HepG2 (cell line): ENCODE measurements around the gene SPRED3. TPM values are rescaled to one million over a fixed set of nuclear protein-coding genes. Genes with fewer than 3 reads are reported as not detected.

Experiments used
- ATAC-seq: fragments of 200-7000 bp; cut with Tn5 transposase; 3 replicates; pipeline ENCODE4 v1.9.1; 2020; ENCODE audit warnings: mild to moderate bottlenecking, moderate library complexity
- BruUV-seq: library from RNA; stranded (reverse); fragments of 400-500 nt; replicated peaks from 2 replicates; lab custom pipeline; 2021; lab: Mats Ljungman, UMichigan
- CTCF ChIA-PET: fragments of 300-600 bp; formaldehyde crosslinking; extraction: SDS; loops from one replicate; lab custom pipeline; 2021; ENCODE audit warnings: low total read pairs, inconsistent platforms, low intra/inter-chr PET ratio; lab: Yijun Ruan, JAX
- POLR2A ChIA-PET: fragments of 350-600 bp; sonication (Branson Sonifier 250); formaldehyde crosslinking; loops from one replicate; lab custom pipeline; 2020; ENCODE audit warnings: antibody characterized with exemption, inconsistent platforms; lab: Yijun Ruan, JAX
- DNase-seq: peaks from one replicate; pipeline ENCODE4 v3.0.0-alpha.2; 2015; ENCODE audit warnings: low spot score
- FAIRE-seq: peaks from 3 replicates; lab custom pipeline; 2011; peaks lifted over from hg19 to GRCh38; lab: Jason Lieb, UNC
- H2AFZ ChIP-seq: one replicate; pipeline ENCODE4 v1.6.1; 2011; ENCODE audit warnings: low read length, inconsistent platforms
- H3K27ac ChIP-seq: fragments of 300-600 bp; 3 replicates; pipeline ENCODE4 v1.8.0; 2011; ENCODE audit warnings: mixed run types, mild to moderate bottlenecking, mixed read lengths, low read length, inconsistent platforms; ENCODE audit not compliant: insufficient read depth; ENCODE audit errors: extremely low read length
- H3K27me3 ChIP-seq, 2 experiments: fragments of 200-600 bp in 1 of 2; 2 replicates in 1 of 2; 3 replicates in 1 of 2; pipeline versions ENCODE4 v1.6.0 to v1.8.0; 2011; ENCODE audit warnings: low read length in 2 of 2, mild to moderate bottlenecking in 2 of 2, moderate library complexity in 2 of 2, inconsistent platforms in 1 of 2; ENCODE audit not compliant: insufficient read depth in 2 of 2, control insufficient read depth in 1 of 2
- H3K36me3 ChIP-seq, 2 experiments: fragments of 200-600 bp in 1 of 2; replicated peaks in 1 of 2; 2 replicates in 1 of 2; 3 replicates in 1 of 2; pipeline versions ENCODE4 v1.5.1 to v1.8.0; 2011; ENCODE audit warnings: low read length in 2 of 2, inconsistent platforms in 1 of 2; ENCODE audit not compliant: insufficient read depth in 2 of 2, control insufficient read depth in 1 of 2
- H3K4me1 ChIP-seq: 2 replicates; pipeline ENCODE4 v1.5.1; 2012; ENCODE audit warnings: low read length, inconsistent platforms; ENCODE audit not compliant: insufficient read depth
- H3K4me2 ChIP-seq: 2 replicates; pipeline ENCODE4 v1.6.0; 2011; ENCODE audit warnings: low read depth, low read length, inconsistent platforms
- H3K4me3 ChIP-seq, 3 experiments: fragments of 200-600 bp in 1 of 3; sonication (generic), shearing (Covaris generic) in 1 of 3; replicated peaks in 1 of 3; 2 replicates each; pipeline ENCODE4 v1.5.1; 2011 to 2016; ENCODE audit warnings: low read length in 3 of 3, inconsistent platforms in 2 of 3, low read depth in 2 of 3, mild to moderate bottlenecking in 2 of 3, control low read depth in 1 of 3, mixed read lengths in 1 of 3; ENCODE audit not compliant: insufficient read depth in 1 of 3
- H3K79me2 ChIP-seq: one replicate; pipeline ENCODE4 v1.6.1; 2011; ENCODE audit warnings: low read length, inconsistent platforms; ENCODE audit not compliant: insufficient read depth
- H3K9ac ChIP-seq: 2 replicates; pipeline ENCODE4 v1.6.0; 2011; ENCODE audit warnings: mild to moderate bottlenecking, low read depth, low read length, inconsistent platforms; ENCODE audit not compliant: insufficient read depth
- H3K9me3 ChIP-seq: 2 replicates; pipeline ENCODE4 v1.5.1; 2012; ENCODE audit warnings: mild to moderate bottlenecking, low read length
- H4K20me1 ChIP-seq: 2 replicates; pipeline ENCODE4 v1.6.0; 2011; ENCODE audit warnings: inconsistent platforms, mild to moderate bottlenecking, low read length, moderate library complexity; ENCODE audit not compliant: insufficient read depth
- ARNT2 ChIP-seq: sonication (generic); formaldehyde crosslinking; IDR thresholded peaks from 2 replicates; pipeline ENCODE4 v1.8.0; 2022; ENCODE audit warnings: mild to moderate bottlenecking, low read depth, missing genetic modification reagents, moderate library complexity
- CTCF ChIP-seq: sonication (generic); formaldehyde crosslinking; IDR thresholded peaks from 2 replicates; pipeline ENCODE4 v1.5.0; 2020; ENCODE audit warnings: mild to moderate bottlenecking, missing genetic modification reagents, moderate library complexity
- FOXP1 ChIP-seq, 2 experiments: fragments of 450-650 bp in 1 of 2; IDR thresholded peaks; 2 replicates each; pipeline ENCODE4 v1.6.1; 2017 to 2018; ENCODE audit warnings: antibody characterized with exemption in 1 of 2
- FOXP4 ChIP-seq: sonication (generic); formaldehyde crosslinking; IDR thresholded peaks from 2 replicates; pipeline ENCODE4 v1.4.0; 2020; ENCODE audit warnings: missing genetic modification reagents
- KAT8 ChIP-seq: IDR thresholded peaks from 2 replicates; pipeline ENCODE4 v1.6.1; 2016; ENCODE audit warnings: missing genetic modification reagents, missing compliant biosample characterization
- KMT2B ChIP-seq: IDR thresholded peaks from 2 replicates; pipeline ENCODE4 v1.6.1; 2016; ENCODE audit warnings: missing genetic modification reagents, missing compliant biosample characterization
- MAF1 ChIP-seq: sonication (generic); formaldehyde crosslinking; IDR thresholded peaks from 2 replicates; pipeline ENCODE4 v1.5.0; 2020; ENCODE audit warnings: missing genetic modification reagents, borderline replicate concordance
- NKX3-1 ChIP-seq: sonication (generic); formaldehyde crosslinking; IDR thresholded peaks from 2 replicates; pipeline ENCODE4 v1.5.0; 2020; ENCODE audit warnings: missing genetic modification reagents
- NR2F6 ChIP-seq, 2 experiments: IDR thresholded peaks; 2 replicates each; pipeline ENCODE4 v1.6.1; 2016; ENCODE audit warnings: antibody characterized with exemption in 1 of 2, mild to moderate bottlenecking in 1 of 2
- RORA ChIP-seq: sonication (generic); formaldehyde crosslinking; IDR thresholded peaks from 2 replicates; pipeline ENCODE4 v1.5.0; 2020; ENCODE audit warnings: mild to moderate bottlenecking, missing genetic modification reagents, moderate library complexity
- SMC3 ChIP-seq: IDR thresholded peaks from 2 replicates; pipeline ENCODE4 v1.6.1; 2011; ENCODE audit warnings: low read length, improper control_type of control experiment
- SP4 ChIP-seq: sonication (generic); formaldehyde crosslinking; IDR thresholded peaks from 2 replicates; pipeline ENCODE4 v1.8.1; 2023; ENCODE audit warnings: mild to moderate bottlenecking, missing genetic modification reagents
- STAG1 ChIP-seq: sonication (generic); formaldehyde crosslinking; IDR thresholded peaks from 2 replicates; pipeline ENCODE4 v1.4.0; 2020; ENCODE audit warnings: missing genetic modification reagents
- TBX3 ChIP-seq: fragments of 450-650 bp; IDR thresholded peaks from 2 replicates; pipeline ENCODE4 v1.6.1; 2017; ENCODE audit warnings: antibody characterized with exemption, mild to moderate bottlenecking, inconsistent platforms, borderline replicate concordance
- THAP8 ChIP-seq: sonication (generic); formaldehyde crosslinking; IDR thresholded peaks from 2 replicates; pipeline ENCODE4 v1.5.1; 2020; ENCODE audit warnings: missing genetic modification reagents, mild to moderate bottlenecking, borderline replicate concordance
- ZFP62 ChIP-seq: sonication (generic); formaldehyde crosslinking; IDR thresholded peaks from 2 replicates; pipeline ENCODE4 v1.4.0; 2020; ENCODE audit warnings: missing genetic modification reagents
- ZNF513 ChIP-seq: sonication (generic); formaldehyde crosslinking; conservative IDR thresholded peaks from 2 replicates; pipeline ENCODE4 v1.5.0; 2020; ENCODE audit warnings: missing genetic modification reagents
- ZNF614 ChIP-seq: IDR thresholded peaks from 2 replicates; pipeline ENCODE4 v1.6.1; 2018; ENCODE audit warnings: missing biosample characterization, missing genetic modification reagents, inconsistent platforms, borderline replicate concordance
- ZNF75D ChIP-seq: sonication (generic); formaldehyde crosslinking; IDR thresholded peaks from 2 replicates; pipeline ENCODE4 v1.8.1; 2023; ENCODE audit warnings: missing genetic modification reagents, mild to moderate bottlenecking, borderline replicate concordance
- whole genome bisulfite sequencing: methylation state at CpG from one replicate; pipeline ENCODE4 v1.1.6; 2017; ENCODE audit warnings: low lambda C conversion rate; 5-methylcytosine and 5-hydroxymethylcytosine counted together
- in situ Hi-C: cut with HindIII; loops from 2 replicates; pipeline ENCODE4 v1.10.0; 2017; ENCODE audit warnings: low pct_unique_long_range_greater_than_20kb; ENCODE audit not compliant: extremely low pct_ligation_motif_present
- intact Hi-C: fragments of 100-400 bp; cut with micrococcal nuclease; formaldehyde crosslinking; loops from one replicate; pipeline ENCODE4 v1.10.0; 2022; ENCODE audit not compliant: unreplicated experiment
- polyA plus RNA-seq, 8 experiments: library from polyadenylated mRNA; depleted of rRNA in 3 of 8; stranded (reverse) in 7 of 8; unstranded in 1 of 8; fragments of >200 nt; fragmentation: Illumina TruSeq in 4 of 8; extraction: Trizol in 4 of 8; gene quantifications; 2 replicates each; pipeline versions ENCODE4 v1.2.1 to v1.2.3, GENCODE V29; 2011 to 2016; ENCODE audit warnings: low read depth in 4 of 8, missing spikeins in 1 of 8, mixed read lengths in 1 of 8; ENCODE audit not compliant: insufficient read depth in 1 of 8
- total RNA-seq, 5 experiments: library from RNA; depleted of rRNA; stranded (reverse); fragments of >200 nt; fragmentation: Illumina TruSeq; extraction: Trizol; gene quantifications; 2 replicates each; pipeline ENCODE4 v1.2.3, GENCODE V29; 2016; ENCODE audit warnings: low read depth in 1 of 5

Gene SPRED3
- total and polyA plus RNA-seq, 2 of the 13 experiments (the other 11 are each of a cell fraction or from before 2014, with no cell fraction given): 0.15 to 0.17 TPM

GRCh38 chr19:38441657-38442348, 53.3 kb downstream of the SPRED3 start:
- Histone ChIP-seq H3K9me3 (no peaks in the 10 kb centered on the region), H4K20me1 (no peaks in the 10 kb centered on the region), H3K9ac (no peak overlapping the region), H3K36me3 (no peaks in the 10 kb centered on the region), H2AFZ (no peak overlapping the region), H3K4me3 (no peak overlapping the region), H3K79me2 (no peaks in the 10 kb centered on the region), H3K4me2 (no peak overlapping the region), H3K27ac (no peak overlapping the region), H3K27me3 (peaks cover 4 to 14% of the 10 kb centered on the region in 2 experiments; a peak in 4 of 5 replicates), H3K4me1 (peaks cover 5% of the 10 kb centered on the region; the same call in 1 of the 2 replicates)
- no TSS peak for BruUV-seq
- ChIA-PET POLR2A (no interaction called here), CTCF (interaction anchor here (0.8 kb wide), 1 partner anchor 39 kb away, joined by 4 read pairs; the partner anchor contains the start of gene FAM98C)
- WGBS: 16% methylated on average over 7 of the region's 7 CpGs
- ATAC-seq (peak; percentile 77), FAIRE-seq (no peak), DNase-seq (peak; percentile 16)
- in situ Hi-C loops (no loop called here), intact Hi-C loops (no loop called here)
- TF ChIP-seq NKX3-1 (no peak), KMT2B (no peak), MAF1 (CRISPR knock-in tag) (no peak), KAT8 (CRISPR knock-in tag) (no peak), ZNF614 (no peak), STAG1 (peak; percentile 37; the same call in 1 of the 2 replicates), RORA (no peak), THAP8 (CRISPR knock-in tag) (no peak), TBX3 (no peak), NR2F6 (IDR thresholded peaks at IDR 0.05) (peak; percentile 37; the same call in 1 of the 2 replicates), NR2F6 (CRISPR knock-in tag; IDR thresholded peaks at IDR 0.05) (peak; percentile 62; the same call in 1 of the 2 replicates), FOXP4 (CRISPR knock-in tag) (no peak), SP4 (no peak), ZNF75D (CRISPR knock-in tag) (no peak), CTCF (CRISPR knock-in tag) (peak; percentile 45), ZFP62 (CRISPR knock-in tag) (no peak), SMC3 (peak; percentile 21; the same call in 1 of the 2 replicates), ARNT2 (CRISPR knock-in tag) (no peak), ZNF513 (no peak), FOXP1 (IDR thresholded peaks at IDR 0.05) (no peak), FOXP1 (CRISPR knock-in tag; IDR thresholded peaks at IDR 0.05) (no peak)
